Measurements from ENCODE around the gene REG4.

The REG4 gene

DNA sequence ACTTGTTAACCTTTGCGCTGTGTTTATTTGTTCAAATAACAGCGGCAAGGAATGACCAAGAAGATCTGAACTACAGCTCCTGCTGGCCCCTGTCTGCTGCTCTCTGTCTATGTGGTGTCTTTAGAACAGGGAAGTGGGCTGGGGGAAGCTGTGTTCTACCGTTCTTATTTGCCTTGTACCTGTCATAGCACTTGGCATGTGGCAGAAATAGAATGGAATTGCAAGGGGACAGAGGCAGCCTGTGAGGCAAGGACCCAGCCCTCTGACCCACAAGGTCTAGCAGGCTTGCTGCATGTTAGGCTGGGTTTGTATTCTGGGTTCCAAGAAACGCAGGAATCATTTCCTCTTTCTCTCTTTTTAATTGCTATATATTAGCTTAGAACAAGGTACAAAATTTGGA, 63.2 kb downstream of the REG4 start:
- Mint-ChIP-seq H3K9me3 (ENCODE audit: low read depth) (no peaks in the 10 kb centered on the region), H3K27ac (no peak overlapping the region), H3K27me3 (peaks cover 6% of the 10 kb centered on the region), H3K4me3 (no peak overlapping the region), H3K36me3 (peaks cover 6% of the 10 kb centered on the region), H3K4me1 (ENCODE audit: low read depth) (peaks cover 13% of the 10 kb centered on the region)

DNA sequence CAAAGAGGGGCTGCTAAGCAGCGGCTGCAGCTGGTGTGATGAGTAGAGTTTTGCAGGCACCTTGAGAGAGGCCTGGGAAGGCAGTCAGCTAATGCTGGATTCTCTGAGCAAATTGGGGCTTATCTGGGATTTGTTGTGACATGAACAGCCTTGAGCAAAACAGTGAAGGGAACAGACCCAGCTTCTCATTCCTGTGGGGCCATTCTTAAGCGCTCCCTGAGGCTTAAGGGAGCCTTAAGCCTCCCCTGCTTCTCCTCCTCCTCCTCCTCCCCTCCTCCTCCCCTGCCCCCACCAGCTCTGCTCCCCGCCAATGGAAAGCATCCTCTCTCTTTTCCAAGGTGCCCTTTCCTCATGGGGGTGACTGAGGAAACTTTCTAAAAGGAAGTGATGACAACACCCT, 63.8 kb downstream of the REG4 start:
- Mint-ChIP-seq H3K27ac (no peak overlapping the region), H3K27me3 (peaks cover 6% of the 10 kb centered on the region), H3K36me3 (peaks cover 6% of the 10 kb centered on the region)

GRCh38 chr1:119745034-119745433, 66.2 kb downstream of the REG4 start:
- Mint-ChIP-seq H3K27me3 (peaks cover 4% of the 10 kb centered on the region), H3K27ac (no peak overlapping the region), H3K4me1 (ENCODE audit: low read depth) (peaks cover 13% of the 10 kb centered on the region), H3K9me3 (ENCODE audit: low read depth) (no peaks in the 10 kb centered on the region), H3K4me3 (no peak overlapping the region), H3K36me3 (peaks cover 6% of the 10 kb centered on the region)

More for the DNA sequence above, 63.8 kb downstream of the REG4 start:
- Mint-ChIP-seq H3K9me3 (ENCODE audit: low read depth) (no peaks in the 10 kb centered on the region), H3K4me3 (no peak overlapping the region), H3K4me1 (ENCODE audit: low read depth) (peaks cover 13% of the 10 kb centered on the region)

- H3K4me1 Mint-ChIP-seq (ENCODE audit: low read depth), result peaks cover 13% of the 10 kb centered on the region
- no peak overlapping the region for H3K4me3 Mint-ChIP-seq
- H3K27ac Mint-ChIP-seq, result peak overlapping the region; percentile 52
- H3K36me3 Mint-ChIP-seq, result peaks cover 6% of the 10 kb centered on the region
- H3K9me3 Mint-ChIP-seq (ENCODE audit: low read depth), result no peaks in the 10 kb centered on the region
- no peaks in the 10 kb centered on the region for H3K27me3 Mint-ChIP-seq
Observed at GRCh38 chr1:119744598-119744942, 66.7 kb downstream of the REG4 start.

Data from activated naive CD8-positive, alpha-beta T cell (primary cell).